Esophagus muscularis mucosa (tissue), 4 donors: ENCODE results near the gene AFF3. TPM values are rescaled to one million over a fixed set of nuclear protein-coding genes. Genes with fewer than 3 reads are reported as not detected.
"Not testable (repeated sequence)": the region's sequence is repeated elsewhere in the genome, so short reads cannot be mapped to it uniquely, and the experiment has no call there.

ENCODE experiments used
- DNase-seq: peaks from one replicate; pipeline ENCODE4 v3.0.0-alpha.2; 2017; ENCODE audit errors: extremely low spot score
- H3K27ac ChIP-seq, 4 donors: fragments of 200-600 bp; sonication (generic); replicated peaks in 1 of 4; 1 replicate in 3 of 4; 2 replicates in 1 of 4; pipeline ENCODE4 v1.5.1; 2016 to 2019; ENCODE audit warnings: mild to moderate bottlenecking in 1 of 4
- H3K27me3 ChIP-seq, 4 donors: fragments of 200-600 bp; sonication (generic); one replicate each; pipeline versions ENCODE4 v1.5.1 to v1.6.0; 2016 to 2019
- H3K36me3 ChIP-seq, 4 donors: fragments of 200-600 bp; sonication (generic); one replicate each; pipeline ENCODE4 v1.5.1; 2016 to 2019
- H3K4me1 ChIP-seq, 4 donors: fragments of 200-600 bp; sonication (generic); one replicate each; pipeline ENCODE4 v1.5.1; 2016 to 2019
- H3K4me3 ChIP-seq, 4 donors: fragments of 200-600 bp; sonication (generic); 1 replicate in 2 of 4; 2 replicates in 2 of 4; pipeline ENCODE4 v1.5.1; 2016 to 2019; ENCODE audit warnings: mild to moderate bottlenecking in 4 of 4, moderate library complexity in 1 of 4
- H3K9me3 ChIP-seq, 4 donors: fragments of 200-600 bp; sonication (generic); 1 replicate in 3 of 4; 2 replicates in 1 of 4; pipeline ENCODE4 v1.5.1; 2016 to 2019
- CTCF ChIP-seq, 3 experiments: fragments of 200-600 bp in 2 of 3; fragments of 450-650 bp in 1 of 3; sonication (generic) in 2 of 3; IDR thresholded peaks; one replicate each; pipeline ENCODE4 v1.5.1; 2017 to 2019; ENCODE audit warnings: antibody characterized with exemption in 3 of 3, mild to moderate bottlenecking in 2 of 3, moderate library complexity in 1 of 3
- EP300 ChIP-seq: sonication (generic); formaldehyde crosslinking; IDR thresholded peaks from one replicate; pipeline ENCODE4 v1.6.1; 2017; ENCODE audit warnings: antibody characterized with exemption
- POLR2A ChIP-seq: fragments of 450-650 bp; IDR thresholded peaks from one replicate; pipeline ENCODE4 v1.6.1; 2017; ENCODE audit warnings: antibody characterized with exemption, moderate library complexity, mild to moderate bottlenecking, low read depth
- POLR2AphosphoS5 ChIP-seq, 2 donors: sonication (generic); formaldehyde crosslinking; IDR thresholded peaks; one replicate each; pipeline ENCODE4 v1.6.1; 2017; ENCODE audit warnings: antibody characterized with exemption in 2 of 2
- WGBS: methylation state at CpG from one replicate; pipeline ENCODE4 v1.1.5; 2018; 5-methylcytosine and 5-hydroxymethylcytosine counted together
- intact Hi-C: fragments of 100-400 bp; cut with DNase I; formaldehyde crosslinking; loops from one replicate; pipeline ENCODE4 v1.15.1; 2023
- total RNA-seq, 4 donors: library from RNA; depleted of rRNA; stranded (reverse); fragments of >200 nt; gene quantifications; one replicate each; pipeline versions ENCODE4 v1.1.0 to v1.2.1, GENCODE V29; 2016

Gene AFF3
- total RNA-seq, 4 donors from 2014 or later, result 36.4 to 99.5 (median 56.9) TPM

GRCh38 chr2:100091807-100092206, 50.6 kb downstream of the AFF3 start:
- DNase-seq, H3K4me3 ChIP-seq, H3K9me3 ChIP-seq, H3K27me3 ChIP-seq, H3K36me3 ChIP-seq, intact Hi-C loops, H3K4me1 ChIP-seq, H3K27ac ChIP-seq: not testable (repeated sequence)
- WGBS, result 91% methylated on average over 5 of the region's 8 CpGs

GRCh38 chr2:100085744-100086143, 56.6 kb downstream of the AFF3 start:
- H3K4me1 ChIP-seq, result peaks cover 3 to 12% (median 9%) of the 10 kb centered on the region in 4 donors
- WGBS, result 77% methylated on average over 2 of the region's 2 CpGs
- H3K36me3 ChIP-seq, H3K27ac ChIP-seq, H3K9me3 ChIP-seq, intact Hi-C loops, DNase-seq, H3K27me3 ChIP-seq, H3K4me3 ChIP-seq: not testable (repeated sequence)

- H3K9me3 ChIP-seq, DNase-seq, H3K36me3 ChIP-seq, intact Hi-C loops, H3K4me3 ChIP-seq, H3K27me3 ChIP-seq: not testable (repeated sequence)
- 90% methylated on average over 10 of the region's 17 CpGs for WGBS
- H3K27ac ChIP-seq, result peak overlapping the region in 2 of 4 donors; percentile 56 to 57
- peaks cover 3 to 12% (median 9%) of the 10 kb centered on the region in 4 donors for H3K4me1 ChIP-seq
Measured at GRCh38 chr2:100083421-100084216, 58.8 kb downstream of the AFF3 start.

DNA sequence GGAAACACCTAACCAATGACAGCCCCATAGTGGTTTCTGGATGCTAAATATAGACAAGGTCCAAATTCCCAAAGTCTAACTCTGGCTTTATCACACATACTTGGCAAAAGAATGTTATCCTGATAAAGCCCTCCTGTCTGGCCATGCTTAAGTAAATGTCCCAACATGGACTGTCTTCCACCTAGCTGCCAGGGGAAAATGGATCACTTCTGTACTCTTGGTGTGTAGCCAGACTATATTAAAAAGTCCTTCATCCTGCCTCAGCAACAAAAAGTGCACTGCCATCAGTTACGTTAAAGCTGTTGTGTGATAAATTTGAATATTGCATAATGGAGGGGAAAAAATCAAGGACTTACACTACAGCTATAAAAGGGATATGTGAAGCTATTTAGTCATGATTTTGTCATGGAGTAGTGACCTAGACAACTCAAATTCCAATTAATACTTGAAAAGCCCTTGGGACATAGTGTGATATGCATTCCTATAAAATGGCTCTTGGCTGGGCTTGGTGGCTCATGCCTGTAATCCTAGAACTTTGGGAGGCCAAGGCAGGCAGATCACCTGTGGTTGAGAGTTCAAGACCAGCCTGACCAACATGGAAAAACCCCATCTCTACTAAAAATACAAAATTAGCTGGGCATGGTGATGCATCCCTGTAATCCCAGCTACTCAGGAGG, 60.0 kb downstream of the AFF3 start:
- Histone ChIP-seq H3K4me1 (peaks cover 3 to 20% (median 11%) of the 10 kb centered on the region in 4 donors), H3K27ac (peak overlapping the region in 3 of 4 donors; percentile 56 to 59 (median 57))
- H3K27me3 ChIP-seq, intact Hi-C loops, H3K9me3 ChIP-seq, H3K36me3 ChIP-seq, H3K4me3 ChIP-seq, DNase-seq: not testable (repeated sequence)
- 36% methylated on average over 1 of the region's 1 CpG for WGBS

- Histone ChIP-seq H3K27ac (no peak overlapping the region), H3K27me3 (no peaks in the 10 kb centered on the region), H3K4me3 (no peak overlapping the region), H3K4me1 (peaks cover 3 to 15% (median 8%) of the 10 kb centered on the region in 4 donors), H3K9me3 (no peaks in the 10 kb centered on the region), H3K36me3 (no peaks in the 10 kb centered on the region)
- no peak for TF ChIP-seq POLR2A
- no peak for TF ChIP-seq POLR2AphosphoS5 (IDR thresholded peaks at IDR 0.05)
- no peak for TF ChIP-seq EP300
- no peak for TF ChIP-seq CTCF (IDR thresholded peaks at IDR 0.05)
- 94% methylated on average over 3 of the region's 3 CpGs for WGBS
- intact Hi-C loops, result no loop called here
- DNase-seq, result no peak
Measured at GRCh38 chr2:100077935-100078334, 64.5 kb downstream of the AFF3 start.

DNA sequence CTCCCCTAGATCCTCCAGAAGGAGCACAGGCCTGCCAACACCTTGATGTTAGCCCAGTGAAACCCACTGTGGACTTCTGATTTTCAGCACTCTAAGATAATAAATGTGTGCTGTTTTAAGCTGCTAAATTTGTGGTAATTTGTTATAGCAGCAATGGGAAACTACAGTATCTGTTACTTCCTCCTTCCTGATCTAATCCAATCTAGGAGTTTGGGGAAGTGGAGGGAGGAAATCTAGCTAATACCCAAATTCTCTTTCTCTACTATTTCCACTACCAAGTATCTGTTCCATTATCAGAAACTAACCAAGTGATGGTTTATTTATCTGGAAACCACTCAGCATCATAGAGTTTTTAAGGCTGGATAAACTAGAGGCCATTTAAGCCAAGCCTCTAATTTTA, 64.9 kb downstream of the AFF3 start:
- Histone ChIP-seq H3K4me3 (no peak overlapping the region), H3K9me3 (no peaks in the 10 kb centered on the region), H3K4me1 (peaks cover 0 to 10% (median 6%) of the 10 kb centered on the region in 4 donors), H3K27ac (no peak overlapping the region), H3K27me3 (no peaks in the 10 kb centered on the region), H3K36me3 (no peaks in the 10 kb centered on the region)
- DNase-seq, result no peak
- no peak for TF ChIP-seq POLR2AphosphoS5 (IDR thresholded peaks at IDR 0.05)
- TF ChIP-seq EP300, result no peak
- no peak for TF ChIP-seq CTCF (IDR thresholded peaks at IDR 0.05)
- no peak for TF ChIP-seq POLR2A
- intact Hi-C loops, result no loop called here
